ENCODE results near the gene PXMP4.

- TF ChIP-seq ZC3H10 (CRISPR knock-in tag; IDR thresholded peaks at IDR 0.05), result no peak
- no peak for TF ChIP-seq CREB5 (CRISPR knock-in tag; IDR thresholded peaks at IDR 0.05; ENCODE audit: low read depth)
- TF ChIP-seq ARNTL (CRISPR knock-in tag; IDR thresholded peaks at IDR 0.05; ENCODE audit: borderline replicate concordance, low read depth), result no peak
- no peak for TF ChIP-seq SNAI2 (CRISPR knock-in tag; IDR thresholded peaks at IDR 0.05)
- no peak for TF ChIP-seq TSHZ2 (CRISPR knock-in tag; IDR thresholded peaks at IDR 0.05)
- TF ChIP-seq PPARA (CRISPR knock-in tag; IDR thresholded peaks at IDR 0.05; ENCODE audit: borderline replicate concordance), result no peak
- TF ChIP-seq ESRRG (CRISPR knock-in tag; IDR thresholded peaks at IDR 0.05), result no peak
These were observed 4.5 kb upstream of the PXMP4 start for GRCh38 chr20:33724439-33725094.
